HG02763 (cell line): ENCODE results near the gene CGB7.
"Not testable (repeated sequence)": the region's sequence is repeated elsewhere in the genome, so short reads cannot be mapped to it uniquely, and the experiment has no call there.

ENCODE experiments used
- ATAC-seq: cut with Tn5 transposase; IDR thresholded peaks from one replicate; pipeline ENCODE4 v1.9.1; 2021; ENCODE audit warnings: mild to moderate bottlenecking, moderate library complexity; ENCODE audit not compliant: unreplicated experiment

Gene CGB7

GRCh38 chr19:49042666-49043065 is 14.9 kb downstream of the CGB7 start:
- ATAC-seq, result not testable (repeated sequence)

GRCh38 chr19:49042177-49042576 is 15.4 kb downstream of the CGB7 start:
- no peak for ATAC-seq

- ATAC-seq, result not testable (repeated sequence)
Observed at GRCh38 chr19:49039736-49040135, 17.8 kb downstream of the CGB7 start.

GRCh38 chr19:49038557-49039276 is 18.8 kb downstream of the CGB7 start:
- not testable (repeated sequence) for ATAC-seq

GRCh38 chr19:49038111-49038510 is 19.4 kb downstream of the CGB7 start:
- ATAC-seq, result not testable (repeated sequence)

GRCh38 chr19:49036815-49037214 is 20.7 kb downstream of the CGB7 start, which contains the start of gene CGB1:
CGB1 (minus strand) TSS chr19:49036895; CDS start chr19:49036711, 184 bp downstream.
- ATAC-seq, result not testable (repeated sequence)

GRCh38 chr19:49031642-49032301 is 25.8 kb downstream of the CGB7 start, which contains the start of gene CGB2:
CGB2 (plus strand) TSS chr19:49031890; CDS start chr19:49032096, 206 bp downstream.
- not testable (repeated sequence) for ATAC-seq

- ATAC-seq, result not testable (repeated sequence)
Observed at GRCh38 chr19:49030323-49030722, 27.2 kb downstream of the CGB7 start.

- not testable (repeated sequence) for ATAC-seq
Observed at GRCh38 chr19:49029749-49030148, 27.8 kb downstream of the CGB7 start.

- not testable (repeated sequence) for ATAC-seq
Observed at GRCh38 chr19:49028686-49029085, 28.9 kb downstream of the CGB7 start.

- ATAC-seq, result not testable (repeated sequence)
Observed at GRCh38 chr19:49025599-49025998, 31.9 kb downstream of the CGB7 start.

- ATAC-seq, result not testable (repeated sequence)
Observed at GRCh38 chr19:49025088-49025487, 32.5 kb downstream of the CGB7 start.

GRCh38 chr19:49024233-49024632 is 33.3 kb downstream of the CGB7 start, which contains the start of gene CGB3:
CGB3 (minus strand) TSS chr19:49024333; CDS start chr19:49023971, 362 bp downstream.
- ATAC-seq, result not testable (repeated sequence)

GRCh38 chr19:49022116-49022515 is 35.4 kb downstream of the CGB7 start:
- no peak for ATAC-seq

- ATAC-seq, result no peak
Observed at GRCh38 chr19:49020931-49021895, 36.3 kb downstream of the CGB7 start.

GRCh38 chr19:49020342-49020741 is 37.2 kb downstream of the CGB7 start:
- no peak for ATAC-seq

- no peak for ATAC-seq
Observed at GRCh38 chr19:49019242-49019932, 38.2 kb downstream of the CGB7 start.

- not testable (repeated sequence) for ATAC-seq
Observed at GRCh38 chr19:49018388-49019241, 38.9 kb downstream of the CGB7 start.

GRCh38 chr19:49017666-49018351 is 39.7 kb downstream of the CGB7 start:
- ATAC-seq, result no peak
